RWPE1 (cell line): Measurements from ENCODE around the gene HNF4A.

Source experiments
- CTCF ChIA-PET: fragments of 350-600 bp; sonication (Branson Sonifier 250); formaldehyde crosslinking; extraction: SDS; loops from one replicate; lab custom pipeline; 2021; lab: Yijun Ruan, JAX
- POLR2A ChIA-PET: fragments of 400-600 bp; formaldehyde crosslinking; extraction: SDS; loops from one replicate; lab custom pipeline; 2020; ENCODE audit warnings: antibody characterized with exemption; ENCODE audit not compliant: low non-redundant PET; lab: Yijun Ruan, JAX
- DNase-seq: peaks from one replicate; pipeline ENCODE4 v3.0.0; 2012; ENCODE audit warnings: low spot score
- H3K27ac ChIP-seq: fragments of 450-650 bp; 2 replicates; pipeline ENCODE4 v1.5.1; 2017
- TF ChIP-seq, protein P1 (sequence below): fragments of 450-650 bp; conservative IDR thresholded peaks from 2 replicates; pipeline ENCODE4 v1.5.1; 2017; ENCODE audit warnings: low read depth, mild to moderate bottlenecking

The HNF4A gene

DNA sequence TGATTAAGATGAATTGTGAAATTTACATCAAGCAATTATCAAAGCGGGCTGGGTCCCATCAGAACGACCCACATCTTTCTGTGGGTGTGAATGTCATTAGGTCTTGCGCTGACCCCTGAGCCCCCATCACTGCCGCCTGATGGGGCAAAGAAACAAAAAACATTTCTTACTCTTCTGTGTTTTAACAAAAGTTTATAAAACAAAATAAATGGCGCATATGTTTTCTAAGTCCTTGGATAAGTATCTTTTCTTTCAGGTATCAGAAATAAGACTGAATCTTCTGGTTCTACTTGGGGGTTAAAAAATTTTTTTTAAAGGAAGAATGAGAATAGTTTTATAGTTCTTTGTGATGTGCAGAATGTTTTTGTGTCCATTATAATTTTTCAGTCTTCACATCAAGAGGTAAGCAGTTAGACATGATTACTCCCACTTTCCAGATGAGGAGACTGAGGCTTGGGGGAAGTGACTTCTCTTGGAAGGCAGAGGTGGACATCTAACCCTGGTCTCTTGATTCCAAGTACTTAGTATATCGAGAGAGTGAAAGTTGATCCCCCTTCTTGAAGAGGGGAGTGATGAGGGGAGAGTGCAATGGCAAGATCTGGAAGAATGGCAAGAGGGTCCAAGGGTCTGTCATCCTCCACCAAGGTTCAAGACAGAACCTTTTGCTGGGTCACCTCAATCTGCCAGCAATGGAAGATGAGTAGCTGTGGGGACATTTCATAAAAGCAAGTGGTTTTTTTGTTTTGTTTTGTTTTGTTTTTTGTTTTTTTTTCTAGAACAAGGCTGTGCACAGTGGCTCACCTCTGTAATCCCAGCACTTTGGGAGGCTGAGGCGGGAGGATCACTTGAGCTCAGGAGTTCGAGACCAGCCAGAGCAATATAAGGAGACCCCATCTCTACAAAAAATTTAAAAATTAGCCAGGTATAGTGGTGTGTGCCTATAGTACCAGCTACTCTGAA, 77.4 kb downstream of the HNF4A start:
- no peak for DNase-seq
- POLR2A ChIA-PET: no interaction called here

DNA sequence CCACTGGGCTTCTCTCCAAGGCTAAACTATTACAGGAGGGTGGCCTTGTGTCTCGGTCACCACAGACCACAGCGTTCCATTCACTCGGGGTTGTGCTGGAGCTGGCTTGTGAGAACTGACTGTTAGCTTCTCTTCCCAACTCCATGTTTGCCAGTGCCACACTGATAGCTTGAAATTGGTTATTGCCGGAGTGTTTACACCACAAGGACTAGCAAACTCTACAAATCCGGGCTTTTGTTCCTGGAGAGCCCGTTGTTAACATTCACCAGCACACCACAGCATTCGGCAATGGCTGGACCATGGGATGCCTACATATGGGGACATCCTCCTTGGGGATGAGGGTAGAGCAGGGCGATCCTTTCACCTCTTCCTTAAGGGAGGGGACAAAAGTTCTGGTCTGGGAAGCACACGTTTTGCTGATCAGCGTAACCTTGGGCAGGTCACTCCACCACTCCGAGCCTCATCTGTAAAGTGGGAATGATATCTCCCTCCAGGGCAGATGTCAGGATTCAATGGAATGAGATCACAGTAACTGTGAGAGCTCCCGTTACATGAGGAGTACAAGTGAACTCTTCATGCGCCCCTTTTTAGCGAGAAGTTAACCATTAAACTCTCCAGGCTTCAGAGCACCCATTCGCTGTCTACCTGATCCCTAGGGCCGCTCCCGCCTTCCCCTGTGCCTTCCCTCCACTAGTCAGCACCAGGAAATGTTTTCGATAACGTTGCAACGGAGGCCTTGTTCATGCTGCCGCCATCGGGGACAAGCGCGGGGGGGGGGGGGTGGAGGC, 78.4 kb downstream of the HNF4A start:
- TF ChIP-seq, protein P1, sequence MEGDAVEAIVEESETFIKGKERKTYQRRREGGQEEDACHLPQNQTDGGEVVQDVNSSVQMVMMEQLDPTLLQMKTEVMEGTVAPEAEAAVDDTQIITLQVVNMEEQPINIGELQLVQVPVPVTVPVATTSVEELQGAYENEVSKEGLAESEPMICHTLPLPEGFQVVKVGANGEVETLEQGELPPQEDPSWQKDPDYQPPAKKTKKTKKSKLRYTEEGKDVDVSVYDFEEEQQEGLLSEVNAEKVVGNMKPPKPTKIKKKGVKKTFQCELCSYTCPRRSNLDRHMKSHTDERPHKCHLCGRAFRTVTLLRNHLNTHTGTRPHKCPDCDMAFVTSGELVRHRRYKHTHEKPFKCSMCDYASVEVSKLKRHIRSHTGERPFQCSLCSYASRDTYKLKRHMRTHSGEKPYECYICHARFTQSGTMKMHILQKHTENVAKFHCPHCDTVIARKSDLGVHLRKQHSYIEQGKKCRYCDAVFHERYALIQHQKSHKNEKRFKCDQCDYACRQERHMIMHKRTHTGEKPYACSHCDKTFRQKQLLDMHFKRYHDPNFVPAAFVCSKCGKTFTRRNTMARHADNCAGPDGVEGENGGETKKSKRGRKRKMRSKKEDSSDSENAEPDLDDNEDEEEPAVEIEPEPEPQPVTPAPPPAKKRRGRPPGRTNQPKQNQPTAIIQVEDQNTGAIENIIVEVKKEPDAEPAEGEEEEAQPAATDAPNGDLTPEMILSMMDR: no peak
- ChIA-PET CTCF (no interaction called here), POLR2A (no interaction called here)
- DNase-seq: no peak
- no peak overlapping the region for H3K27ac ChIP-seq

More for the DNA sequence above, 77.4 kb downstream of the HNF4A start:
- CTCF ChIA-PET: interaction anchor here (0.6 kb wide), 1 partner anchor 327 kb away, joined by 3 read pairs; no protein-coding TSS in a partner anchor
- no peak overlapping the region for H3K27ac ChIP-seq
- TF ChIP-seq, protein P1: no peak

DNA sequence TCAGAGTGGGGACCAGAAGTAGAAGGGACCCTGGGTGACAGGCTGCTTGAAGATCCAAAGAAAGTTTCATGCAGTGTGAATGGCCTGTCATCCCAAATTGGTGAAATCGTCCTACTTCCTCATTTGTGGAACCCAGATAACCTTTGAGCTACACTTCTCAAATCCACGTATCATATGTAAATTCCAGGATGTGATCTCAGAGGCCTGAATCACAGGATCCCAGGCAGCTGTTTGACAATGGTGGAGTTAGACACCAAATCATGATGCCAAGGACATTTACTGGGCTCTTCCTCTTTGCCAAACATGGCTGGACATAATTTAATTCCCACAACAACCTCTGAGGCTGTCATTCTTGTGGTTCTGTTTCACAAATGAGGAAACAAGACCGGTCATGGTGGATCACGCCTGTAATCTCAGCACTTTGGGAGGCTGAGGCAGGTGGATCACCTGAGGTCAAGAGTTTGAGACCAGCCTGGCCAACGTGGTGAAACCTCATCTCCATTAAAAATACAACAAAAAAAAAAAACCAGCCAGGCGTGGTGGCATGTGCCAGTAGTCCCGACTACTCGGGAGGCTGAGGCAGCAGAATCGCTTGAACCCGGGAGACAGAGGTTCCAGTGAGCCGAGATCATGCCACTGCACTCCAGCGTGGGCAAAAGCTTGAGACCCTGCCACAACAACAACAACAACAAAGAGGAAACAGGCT, 80.3 kb downstream of the HNF4A start:
- ChIA-PET CTCF (interaction anchor here (0.6 to 0.7 kb wide), 2 partner anchors 218 to 639 kb away, joined by 3 to 5 read pairs; no protein-coding TSS in a partner anchor), POLR2A (no interaction called here)
- no peak overlapping the region for H3K27ac ChIP-seq
- TF ChIP-seq, protein P1: no peak
- DNase-seq: no peak

DNA sequence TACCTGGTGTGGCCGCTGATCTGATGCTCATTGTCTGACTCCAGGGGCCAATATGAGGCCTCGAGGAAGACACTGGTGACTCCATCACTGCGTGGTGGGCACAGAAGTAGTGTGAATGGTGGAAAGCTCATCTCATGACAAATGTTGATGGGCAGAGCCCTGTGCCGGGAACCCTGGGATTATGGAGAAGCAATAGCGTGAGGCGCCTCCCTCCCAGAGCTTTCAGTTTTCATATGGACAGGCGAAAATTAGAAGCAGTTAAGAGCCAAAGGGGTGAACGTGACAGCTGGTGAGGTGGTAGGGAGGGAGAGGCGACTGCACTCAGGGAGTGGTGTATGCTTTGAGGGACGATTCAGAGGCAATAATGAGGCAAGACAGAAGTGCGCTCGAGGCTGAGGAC, 80.9 kb downstream of the HNF4A start:
- no peak for DNase-seq
- ChIA-PET CTCF (no interaction called here), POLR2A (no interaction called here)
- H3K27ac ChIP-seq: no peak overlapping the region
- TF ChIP-seq, protein P1: no peak

DNA sequence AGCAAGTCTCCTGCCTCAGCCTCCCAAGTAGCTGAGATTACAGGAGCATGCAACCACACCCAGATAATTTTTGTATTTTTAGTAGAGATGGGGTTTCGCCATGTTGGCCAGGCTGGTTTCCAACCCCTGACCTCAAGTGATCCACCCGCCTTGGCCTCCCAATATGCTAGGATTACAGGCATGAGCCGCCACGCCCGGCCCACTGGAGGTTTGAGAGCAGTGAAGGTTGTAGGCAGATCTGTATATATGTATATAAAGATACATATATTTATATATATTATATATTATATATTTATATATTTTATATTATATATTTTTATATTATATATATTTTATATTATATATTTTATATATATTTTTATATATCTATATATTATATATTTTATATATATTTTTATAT, 82.0 kb downstream of the HNF4A start:
- H3K27ac ChIP-seq: no peak overlapping the region
- CTCF ChIA-PET: no interaction called here
- POLR2A ChIA-PET: no interaction called here
- no peak for DNase-seq
- TF ChIP-seq, protein P1: no peak

DNA sequence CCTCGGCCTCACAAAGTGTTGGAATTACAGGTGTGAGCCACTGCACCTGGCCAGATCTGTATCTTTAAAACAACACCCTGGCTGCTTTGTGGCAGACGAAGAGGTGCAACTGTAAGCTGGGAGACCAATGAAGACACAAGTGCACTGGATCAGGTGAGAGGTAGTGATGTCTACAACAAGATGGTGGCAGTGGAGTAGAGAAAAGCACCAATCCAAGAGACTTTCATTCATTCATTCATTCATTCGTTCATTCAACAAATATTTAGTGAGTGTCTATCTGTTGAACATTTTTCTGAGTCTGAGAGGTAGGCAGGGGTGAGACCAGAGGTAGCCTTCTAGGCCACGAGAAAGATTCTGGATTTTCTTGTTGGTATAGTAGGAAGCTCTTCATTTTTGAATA, 83.3 kb downstream of the HNF4A start:
- no peak overlapping the region for H3K27ac ChIP-seq
- CTCF ChIA-PET: no interaction called here
- POLR2A ChIA-PET: no interaction called here
- TF ChIP-seq, protein P1: no peak
- no peak for DNase-seq
